Measurements from ENCODE around the gene LYAR. TPM values are rescaled to one million over a fixed set of nuclear protein-coding genes. Genes with fewer than 3 reads are reported as not detected.

The LYAR gene
- total and polyA plus RNA-seq, 2 of the 13 experiments (the other 11 are each of a cell fraction or from before 2014, with no cell fraction given), result 7.8 to 94.2 TPM

GRCh38 chr4:4289941-4290850, at the start of gene LYAR, which contains the start of gene ZBTB49 (continued):
- TF ChIP-seq FOXC1 (CRISPR knock-in tag; IDR thresholded peaks at IDR 0.05; ENCODE audit: borderline replicate concordance) (peak; percentile 64; the same call in 1 of the 2 replicates), ZFY (CRISPR knock-in tag; IDR thresholded peaks at IDR 0.05) (peak; percentile 91), ZNF891 (CRISPR knock-in tag; IDR thresholded peaks at IDR 0.05) (peak; percentile 91), ZNF34 (CRISPR knock-in tag; IDR thresholded peaks at IDR 0.05; ENCODE audit: borderline replicate concordance) (no peak), HMGA1 (CRISPR knock-in tag; conservative IDR thresholded peaks at IDR 0.05) (no peak), KDM4B (CRISPR knock-in tag; IDR thresholded peaks at IDR 0.05) (peak; percentile 12; the same call in 1 of the 2 replicates), CCDC6 (CRISPR knock-in tag; IDR thresholded peaks at IDR 0.05) (peak; percentile 90; the same call in 1 of the 2 replicates), MATR3 (CRISPR knock-in tag; IDR thresholded peaks at IDR 0.05) (no peak), YY1 (IDR thresholded peaks at IDR 0.05; ENCODE audit: insufficient read depth, insufficient replicate concordance, low read depth, low read length) (no peak), GFI1 (CRISPR knock-in tag; IDR thresholded peaks at IDR 0.05; ENCODE audit: borderline replicate concordance) (no peak), RAD21 (CRISPR knock-in tag; IDR thresholded peaks at IDR 0.05) (0 out of 2 replicates have a peak, but pooled peaks have one; percentile 44), ZNF275 (CRISPR knock-in tag; IDR thresholded peaks at IDR 0.05; ENCODE audit: borderline replicate concordance) (peak; percentile 48; the same call in 1 of the 2 replicates), NR2F6 (IDR thresholded peaks at IDR 0.05) (no peak), NR2F6 (CRISPR knock-in tag; IDR thresholded peaks at IDR 0.05) (peak; percentile 52; the same call in 1 of the 2 replicates), HMG20B (CRISPR knock-in tag; conservative IDR thresholded peaks at IDR 0.05) (no peak), MAFK (conservative IDR thresholded peaks at IDR 0.05 in 1 of 2, IDR thresholded peaks at IDR 0.05 in 1 of 2; ENCODE audit: low read length in 2 of 2) (no peak), DNMT3B (CRISPR knock-in tag; conservative IDR thresholded peaks at IDR 0.05) (no peak), CENPX (CRISPR knock-in tag; IDR thresholded peaks at IDR 0.05) (no peak)
- TF ChIP-seq, protein P1, sequence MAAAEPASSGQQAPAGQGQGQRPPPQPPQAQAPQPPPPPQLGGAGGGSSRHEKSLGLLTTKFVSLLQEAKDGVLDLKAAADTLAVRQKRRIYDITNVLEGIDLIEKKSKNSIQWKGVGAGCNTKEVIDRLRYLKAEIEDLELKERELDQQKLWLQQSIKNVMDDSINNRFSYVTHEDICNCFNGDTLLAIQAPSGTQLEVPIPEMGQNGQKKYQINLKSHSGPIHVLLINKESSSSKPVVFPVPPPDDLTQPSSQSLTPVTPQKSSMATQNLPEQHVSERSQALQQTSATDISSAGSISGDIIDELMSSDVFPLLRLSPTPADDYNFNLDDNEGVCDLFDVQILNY (CRISPR knock-in tag; conservative IDR thresholded peaks at IDR 0.05), result no peak; the same call in 1 of the 2 replicates
- TF ChIP-seq, protein P2, sequence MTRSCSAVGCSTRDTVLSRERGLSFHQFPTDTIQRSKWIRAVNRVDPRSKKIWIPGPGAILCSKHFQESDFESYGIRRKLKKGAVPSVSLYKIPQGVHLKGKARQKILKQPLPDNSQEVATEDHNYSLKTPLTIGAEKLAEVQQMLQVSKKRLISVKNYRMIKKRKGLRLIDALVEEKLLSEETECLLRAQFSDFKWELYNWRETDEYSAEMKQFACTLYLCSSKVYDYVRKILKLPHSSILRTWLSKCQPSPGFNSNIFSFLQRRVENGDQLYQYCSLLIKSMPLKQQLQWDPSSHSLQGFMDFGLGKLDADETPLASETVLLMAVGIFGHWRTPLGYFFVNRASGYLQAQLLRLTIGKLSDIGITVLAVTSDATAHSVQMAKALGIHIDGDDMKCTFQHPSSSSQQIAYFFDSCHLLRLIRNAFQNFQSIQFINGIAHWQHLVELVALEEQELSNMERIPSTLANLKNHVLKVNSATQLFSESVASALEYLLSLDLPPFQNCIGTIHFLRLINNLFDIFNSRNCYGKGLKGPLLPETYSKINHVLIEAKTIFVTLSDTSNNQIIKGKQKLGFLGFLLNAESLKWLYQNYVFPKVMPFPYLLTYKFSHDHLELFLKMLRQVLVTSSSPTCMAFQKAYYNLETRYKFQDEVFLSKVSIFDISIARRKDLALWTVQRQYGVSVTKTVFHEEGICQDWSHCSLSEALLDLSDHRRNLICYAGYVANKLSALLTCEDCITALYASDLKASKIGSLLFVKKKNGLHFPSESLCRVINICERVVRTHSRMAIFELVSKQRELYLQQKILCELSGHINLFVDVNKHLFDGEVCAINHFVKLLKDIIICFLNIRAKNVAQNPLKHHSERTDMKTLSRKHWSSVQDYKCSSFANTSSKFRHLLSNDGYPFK (CRISPR knock-in tag; IDR thresholded peaks at IDR 0.05; ENCODE audit: borderline replicate concordance), result peak; percentile 87

Measured in HepG2 (cell line).